Breast epithelium (tissue), 3 donors: ENCODE results near the gene ZNF691.

Experiments used
- CTCF ChIP-seq, 3 donors: fragments of 450-650 bp; IDR thresholded peaks; one replicate each; pipeline ENCODE4 v1.5.1; 2016 to 2017; ENCODE audit warnings: antibody characterized with exemption in 3 of 3, mild to moderate bottlenecking in 3 of 3, moderate library complexity in 3 of 3
- POLR2A ChIP-seq: fragments of 450-650 bp; IDR thresholded peaks from one replicate; pipeline ENCODE4 v1.6.1; 2016; ENCODE audit warnings: antibody characterized with exemption, mild to moderate bottlenecking, moderate library complexity
- POLR2AphosphoS5 ChIP-seq, 3 donors: sonication (generic); formaldehyde crosslinking; IDR thresholded peaks; one replicate each; pipeline ENCODE4 v1.6.1; 2017; ENCODE audit warnings: antibody characterized with exemption in 3 of 3

GRCh38 chr1:42841440-42842147 is 4.8 kb upstream of the ZNF691 start:
- TF ChIP-seq CTCF (IDR thresholded peaks at IDR 0.05), result no peak
- no peak for TF ChIP-seq POLR2AphosphoS5 (IDR thresholded peaks at IDR 0.05)
- no peak for TF ChIP-seq POLR2A
